Measurements from ENCODE around the gene ARPC2.

Gene ARPC2

DNA sequence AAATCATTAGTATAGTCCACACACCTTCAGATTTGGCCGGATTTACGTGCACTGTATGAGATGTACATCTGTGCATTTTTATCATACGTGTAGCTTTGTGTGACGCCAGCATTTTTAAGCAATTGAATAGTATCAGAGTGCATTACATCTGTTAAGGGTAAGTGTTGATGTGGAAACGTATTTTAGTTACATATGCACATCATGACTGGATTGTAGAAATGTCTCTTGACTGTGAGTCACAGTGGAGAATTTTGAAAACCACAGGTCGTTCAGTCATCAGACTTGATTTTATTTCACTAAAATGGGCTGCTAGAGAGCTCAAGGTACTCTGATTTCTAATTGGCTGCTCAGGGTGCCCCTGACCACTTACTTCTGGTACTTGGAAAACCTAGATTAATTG, 38.5 kb downstream of the ARPC2 start:
- no peak for DNase-seq

DNA sequence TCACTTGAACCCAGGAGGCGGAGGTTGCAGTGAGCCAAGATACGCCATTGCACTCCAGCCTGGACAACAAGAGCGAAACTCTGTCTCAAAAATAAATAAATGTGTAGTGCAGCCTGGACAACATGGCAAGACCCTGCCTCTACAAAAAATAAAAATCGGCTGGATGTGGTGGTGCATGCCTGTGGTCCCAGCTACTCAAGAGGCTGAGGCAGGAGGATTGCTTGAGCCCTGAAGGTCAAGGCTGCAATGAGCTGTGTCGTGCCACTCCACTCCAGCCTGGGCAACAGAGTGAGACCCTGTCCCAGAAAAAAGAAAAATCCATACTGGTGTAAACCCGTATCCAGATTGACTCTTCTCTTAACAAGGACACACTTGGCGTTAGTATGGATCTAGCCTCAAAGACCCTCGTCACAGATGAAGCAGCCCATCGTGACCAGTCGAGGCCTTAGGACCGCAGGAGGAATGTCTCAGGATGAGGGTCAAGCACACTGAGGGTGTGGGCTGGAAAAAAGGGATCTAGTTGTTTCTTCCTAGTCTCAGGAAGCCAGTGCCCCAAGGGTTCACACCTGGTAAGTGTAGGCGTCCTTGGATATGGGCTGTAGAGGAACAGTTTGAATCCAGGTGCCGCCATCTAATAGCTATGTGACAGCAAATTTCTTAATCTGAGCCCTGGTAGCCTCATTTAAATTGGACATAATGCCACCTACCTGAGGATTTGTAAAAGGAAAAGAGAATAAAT, 39.8 kb downstream of the ARPC2 start:
- no peak for DNase-seq

DNA sequence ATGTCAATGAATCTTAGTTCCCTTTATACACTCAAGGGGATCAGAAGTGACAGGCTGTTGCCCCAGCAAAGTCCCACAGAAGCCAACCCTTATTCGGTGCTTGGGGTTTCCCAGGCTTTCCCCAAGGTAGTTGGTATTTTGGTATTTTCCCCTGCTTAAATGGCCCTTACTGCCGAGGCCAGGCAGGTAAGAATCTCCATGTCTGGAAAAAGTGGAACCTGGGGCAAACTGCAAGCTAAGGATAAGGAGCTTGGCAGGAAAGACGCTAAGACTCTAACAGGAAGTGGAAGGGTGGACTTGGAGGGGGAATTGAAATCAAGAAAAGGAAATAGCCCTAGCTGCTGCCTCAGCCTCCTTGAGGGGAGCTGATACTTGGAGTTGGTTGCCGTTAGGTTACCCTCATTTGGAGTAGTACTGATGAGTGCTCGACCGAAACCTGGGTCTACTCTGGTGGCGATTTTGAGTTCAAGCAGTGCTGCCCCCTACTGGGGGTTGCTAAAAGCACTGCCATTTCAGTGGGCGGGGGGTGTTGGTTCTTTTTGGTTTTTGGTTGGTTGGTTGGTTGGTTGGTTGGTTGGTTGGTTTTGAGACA, 40.5 kb downstream of the ARPC2 start:
- DNase-seq: peak; percentile 83

DNA sequence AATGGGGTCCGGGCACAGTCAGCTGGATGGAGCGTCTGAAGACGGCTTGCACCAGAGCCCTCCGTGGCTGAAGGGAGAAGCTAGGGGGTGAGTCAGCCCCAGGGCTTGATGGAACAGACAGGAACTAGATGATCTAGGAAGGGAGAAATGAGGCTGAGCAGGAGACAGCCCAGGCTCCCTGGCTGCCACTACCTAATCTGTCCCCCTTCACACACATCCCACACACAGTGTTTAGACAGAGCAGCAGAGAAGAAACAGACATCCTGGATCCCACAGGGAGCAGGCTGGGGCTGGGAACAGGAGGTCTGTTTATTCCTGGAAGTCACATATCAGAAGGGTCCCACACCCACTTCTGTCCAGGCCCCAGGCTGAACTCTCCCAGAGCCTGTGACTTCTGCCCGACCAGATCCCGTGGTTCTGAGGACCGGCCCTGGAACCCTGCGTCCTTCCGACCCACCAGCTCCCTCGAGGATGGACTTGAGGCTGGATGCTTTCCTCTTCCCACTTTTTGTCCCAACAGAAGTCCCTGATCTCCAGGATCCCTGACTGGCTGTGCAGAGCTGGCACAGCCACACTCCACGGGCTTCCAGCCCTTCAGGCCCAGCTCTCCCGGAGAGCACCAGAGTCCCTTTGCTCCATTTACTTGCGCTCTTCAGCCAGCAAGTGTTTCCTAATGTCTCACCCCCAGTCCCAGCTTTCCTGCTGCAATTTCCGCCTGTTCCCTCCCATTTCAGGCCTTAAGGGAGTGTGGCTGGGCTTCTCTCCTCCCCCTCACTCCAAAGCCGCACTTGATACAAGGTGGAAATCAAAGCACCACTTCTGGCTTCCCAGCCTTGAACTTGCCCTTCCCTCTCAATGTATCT, 42.3 kb downstream of the ARPC2 start:
- DNase-seq: no peak

DNA sequence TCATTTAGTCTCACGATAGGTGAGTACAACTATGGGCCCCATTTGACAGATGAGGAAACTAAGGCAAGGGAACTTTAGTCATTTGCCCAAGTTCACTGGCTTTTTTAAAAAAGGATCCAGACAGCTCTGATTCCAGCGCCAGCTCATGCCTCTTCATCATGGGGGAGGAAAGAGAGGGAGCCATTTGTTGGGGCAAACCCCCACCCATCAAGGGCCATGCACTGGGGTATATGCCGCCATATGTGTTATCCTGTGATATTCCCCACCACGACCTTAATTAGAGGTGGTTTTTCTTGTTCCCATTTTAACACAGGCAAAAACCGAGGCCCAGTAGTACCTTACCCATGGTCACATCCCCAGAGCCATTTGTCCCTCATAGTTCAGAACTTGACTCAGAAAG, 43.2 kb downstream of the ARPC2 start:
- no peak for DNase-seq

DNA sequence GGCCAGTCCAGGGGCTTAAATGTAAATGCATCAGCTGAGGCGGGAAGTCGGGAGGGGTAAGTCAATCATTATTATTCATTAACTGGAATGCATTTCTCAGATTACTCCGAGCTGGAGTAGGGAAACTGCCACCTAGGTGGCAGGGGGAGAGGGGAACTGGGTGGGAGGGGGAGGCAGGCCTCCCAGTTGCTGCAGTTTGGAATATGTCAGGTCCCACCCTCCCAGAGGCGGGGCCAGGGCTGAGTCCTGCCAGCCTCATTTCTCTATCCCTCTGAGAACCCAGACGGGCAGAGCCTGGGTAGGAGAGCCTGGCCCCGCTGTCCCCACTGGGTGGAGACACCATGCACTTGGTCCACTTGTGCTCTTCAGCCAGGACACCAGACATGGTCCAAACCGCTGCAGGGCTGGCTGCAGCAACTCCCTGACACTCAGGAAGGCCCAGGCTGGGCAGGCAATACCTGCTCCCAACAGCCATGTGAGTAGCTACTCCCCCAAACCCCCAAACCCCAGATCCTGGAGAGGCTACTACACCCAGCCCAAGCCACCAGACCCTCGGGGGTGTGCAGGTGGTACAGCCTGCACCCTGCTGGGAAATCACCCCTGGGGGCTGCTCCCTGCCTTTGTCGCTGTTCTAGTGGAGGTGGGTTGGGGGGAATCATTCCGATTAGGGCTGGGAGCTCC, 43.9 kb downstream of the ARPC2 start, which contains the start of gene GPBAR1:
GPBAR1 (plus strand) TSS at position 274 of the 681 bp plus-strand sequence. CDS start 1,710 bp downstream, outside the sequence.
- DNase-seq: no peak

DNA sequence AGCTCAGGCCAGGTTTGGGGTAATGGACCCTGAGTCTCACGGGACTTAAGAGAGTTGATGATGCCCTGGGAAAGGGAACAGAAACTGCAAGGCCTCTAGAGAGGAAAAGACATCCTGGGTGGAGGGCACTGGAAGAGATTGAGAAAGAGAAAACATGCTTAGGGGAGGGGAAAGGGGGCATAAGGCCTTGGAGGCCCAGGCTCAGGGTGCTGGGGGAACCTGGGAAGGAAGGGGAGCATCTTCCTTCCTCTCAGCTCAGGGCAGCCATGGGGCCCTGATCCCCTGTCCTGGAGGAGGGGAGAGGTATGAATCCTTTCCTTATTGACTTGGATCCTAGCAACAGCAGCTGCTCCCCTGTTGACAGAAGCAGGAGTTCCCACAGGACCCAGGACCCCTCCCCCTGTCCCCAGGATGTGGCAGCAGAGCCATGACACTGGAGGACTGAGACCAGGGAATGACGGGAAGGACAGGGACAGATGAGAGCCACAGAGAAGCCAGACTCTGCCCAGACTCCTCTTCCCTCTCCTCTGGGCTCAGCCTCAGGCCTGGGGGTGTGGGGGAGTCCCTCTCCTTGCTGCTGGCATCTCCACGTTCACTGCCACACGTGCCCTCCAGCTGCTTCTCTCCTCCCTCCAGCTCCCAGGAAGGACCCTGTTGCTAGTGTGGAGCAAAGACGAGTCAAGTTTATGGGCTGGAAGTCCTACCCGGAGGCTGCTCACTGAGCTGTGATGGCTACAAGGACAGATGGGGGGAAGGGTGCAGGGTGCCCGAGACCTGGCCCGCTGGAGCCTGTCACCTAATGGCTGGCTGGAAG, 44.6 kb downstream of the ARPC2 start:
- no peak for DNase-seq

DNA sequence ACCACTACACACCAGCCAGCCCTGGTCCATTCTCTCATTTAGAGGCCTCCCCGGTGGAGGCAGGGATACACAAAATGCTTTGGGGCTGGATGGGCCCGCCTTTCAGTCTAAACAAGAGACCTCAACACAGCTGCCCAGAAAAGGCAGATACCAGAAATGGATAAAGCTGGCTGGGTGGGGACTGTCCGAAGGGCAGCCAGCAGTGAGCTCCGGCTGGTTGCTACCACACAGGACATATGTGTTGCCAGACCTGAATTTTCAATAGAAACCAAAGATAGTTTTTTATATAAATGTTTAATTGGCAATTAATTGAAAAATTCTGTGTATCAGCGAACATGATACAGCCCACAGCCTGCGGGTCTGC, 45.2 kb downstream of the ARPC2 start:
- no peak for DNase-seq

DNA sequence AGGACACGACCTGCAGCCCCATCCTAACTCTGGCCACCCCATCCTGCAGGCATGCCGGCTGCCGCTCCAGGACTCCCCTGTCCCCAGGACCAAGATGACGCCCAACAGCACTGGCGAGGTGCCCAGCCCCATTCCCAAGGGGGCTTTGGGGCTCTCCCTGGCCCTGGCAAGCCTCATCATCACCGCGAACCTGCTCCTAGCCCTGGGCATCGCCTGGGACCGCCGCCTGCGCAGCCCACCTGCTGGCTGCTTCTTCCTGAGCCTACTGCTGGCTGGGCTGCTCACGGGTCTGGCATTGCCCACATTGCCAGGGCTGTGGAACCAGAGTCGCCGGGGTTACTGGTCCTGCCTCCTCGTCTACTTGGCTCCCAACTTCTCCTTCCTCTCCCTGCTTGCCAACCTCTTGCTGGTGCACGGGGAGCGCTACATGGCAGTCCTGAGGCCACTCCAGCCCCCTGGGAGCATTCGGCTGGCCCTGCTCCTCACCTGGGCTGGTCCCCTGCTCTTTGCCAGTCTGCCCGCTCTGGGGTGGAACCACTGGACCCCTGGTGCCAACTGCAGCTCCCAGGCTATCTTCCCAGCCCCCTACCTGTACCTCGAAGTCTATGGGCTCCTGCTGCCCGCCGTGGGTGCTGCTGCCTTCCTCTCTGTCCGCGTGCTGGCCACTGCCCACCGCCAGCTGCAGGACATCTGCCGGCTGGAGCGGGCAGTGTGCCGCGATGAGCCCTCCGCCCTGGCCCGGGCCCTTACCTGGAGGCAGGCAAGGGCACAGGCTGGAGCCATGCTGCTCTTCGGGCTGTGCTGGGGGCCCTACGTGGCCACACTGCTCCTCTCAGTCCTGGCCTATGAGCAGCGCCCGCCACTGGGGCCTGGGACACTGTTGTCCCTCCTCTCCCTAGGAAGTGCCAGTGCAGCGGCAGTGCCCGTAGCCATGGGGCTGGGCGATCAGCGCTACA, 45.9 kb downstream of the ARPC2 start:
- DNase-seq: no peak

DNA sequence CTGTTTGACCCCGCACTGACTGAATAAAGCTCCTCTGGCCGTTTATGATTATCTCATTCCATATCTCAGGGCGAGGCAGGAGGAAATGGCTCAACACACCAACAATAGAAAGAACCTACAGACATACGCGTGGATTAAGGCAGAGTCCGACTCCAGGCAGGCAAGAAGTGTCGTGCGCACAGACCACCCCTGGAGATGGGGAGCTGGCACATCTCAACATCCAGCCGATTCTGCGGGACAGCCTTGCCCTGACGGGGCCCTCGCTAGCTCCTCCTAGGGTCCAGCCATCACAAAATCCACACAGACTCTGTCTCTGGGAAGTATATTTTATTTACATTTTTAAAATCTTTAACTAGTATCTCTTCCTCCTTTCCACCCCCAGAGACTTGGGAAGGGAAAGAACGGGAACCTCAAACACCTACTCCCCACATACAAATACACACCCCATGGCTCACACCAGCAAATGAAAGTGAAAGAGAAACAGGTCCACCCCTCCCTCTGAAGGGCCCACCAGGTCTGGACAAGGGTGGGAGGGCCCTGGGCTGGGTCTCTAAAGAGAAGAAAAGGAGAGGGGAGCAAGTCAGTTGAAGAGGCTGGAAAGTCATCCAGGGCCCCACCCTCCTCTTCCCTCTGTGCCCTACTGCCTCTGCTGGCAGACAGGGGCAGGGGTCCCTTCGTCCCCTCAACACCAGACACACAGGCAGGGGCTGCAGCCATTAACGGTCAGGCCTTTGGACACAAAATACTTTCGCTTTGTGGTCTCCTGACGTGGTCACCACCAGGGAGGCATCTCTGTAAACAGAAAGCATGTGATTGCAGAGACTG, 47.0 kb downstream of the ARPC2 start:
- no peak for DNase-seq

DNA sequence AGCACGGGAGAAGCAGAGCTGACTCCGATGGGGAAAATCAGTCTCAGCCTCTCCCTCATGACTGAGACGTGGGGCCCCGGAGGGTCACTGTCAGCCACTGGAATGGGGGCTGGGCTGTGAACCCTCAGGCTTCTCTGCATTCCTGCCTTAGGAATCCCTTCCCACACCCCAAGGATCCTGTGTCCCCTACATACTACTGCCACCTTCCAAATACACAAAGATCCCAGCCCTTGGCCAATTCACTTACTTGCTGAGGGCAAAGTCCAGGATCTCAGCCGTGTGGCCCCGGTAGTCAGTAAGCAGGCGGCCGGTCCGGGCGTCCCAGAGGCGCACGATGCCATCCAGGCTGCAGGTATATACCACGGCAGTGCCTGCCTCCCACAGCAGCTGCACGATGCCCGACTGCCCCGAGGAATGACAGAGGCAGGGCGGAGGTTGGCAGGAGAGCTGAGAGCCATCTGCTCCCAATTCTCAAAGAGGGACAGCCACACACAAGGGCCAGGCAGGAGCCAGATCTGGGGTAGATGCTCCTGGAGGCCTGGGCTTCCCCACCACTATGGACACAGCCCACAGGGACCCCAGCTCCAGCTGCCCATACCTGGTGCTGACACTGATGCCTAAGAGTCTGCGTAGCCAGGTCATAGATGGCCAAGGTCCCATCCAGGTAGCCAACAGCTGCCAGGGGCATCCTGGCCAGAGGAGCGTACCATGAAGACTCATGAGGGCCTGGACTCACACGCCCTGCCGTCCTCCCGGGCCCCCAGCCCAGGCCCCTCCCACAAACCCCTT, 48.0 kb downstream of the ARPC2 start:
- DNase-seq: no peak

DNA sequence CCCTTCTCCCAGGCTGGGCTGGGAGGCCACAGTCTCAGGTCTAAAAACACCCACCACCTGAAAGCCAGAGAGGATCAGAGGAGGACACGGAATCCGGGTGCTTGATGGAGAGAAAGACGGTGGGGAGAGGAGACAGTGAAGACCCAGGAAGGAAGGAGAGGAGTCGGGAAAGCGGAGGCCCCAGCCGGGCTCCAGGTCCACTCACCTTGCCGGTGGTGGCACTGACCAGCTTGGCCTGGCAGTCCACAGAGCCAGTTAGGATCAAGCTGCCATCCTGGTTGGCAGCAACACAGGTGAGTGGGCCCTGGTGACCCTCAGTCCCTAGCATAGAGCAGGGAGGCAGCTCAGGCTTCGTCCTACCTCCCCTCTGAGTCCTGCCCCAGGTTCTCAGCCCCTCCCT, 48.6 kb downstream of the ARPC2 start:
- no peak for DNase-seq

DNA sequence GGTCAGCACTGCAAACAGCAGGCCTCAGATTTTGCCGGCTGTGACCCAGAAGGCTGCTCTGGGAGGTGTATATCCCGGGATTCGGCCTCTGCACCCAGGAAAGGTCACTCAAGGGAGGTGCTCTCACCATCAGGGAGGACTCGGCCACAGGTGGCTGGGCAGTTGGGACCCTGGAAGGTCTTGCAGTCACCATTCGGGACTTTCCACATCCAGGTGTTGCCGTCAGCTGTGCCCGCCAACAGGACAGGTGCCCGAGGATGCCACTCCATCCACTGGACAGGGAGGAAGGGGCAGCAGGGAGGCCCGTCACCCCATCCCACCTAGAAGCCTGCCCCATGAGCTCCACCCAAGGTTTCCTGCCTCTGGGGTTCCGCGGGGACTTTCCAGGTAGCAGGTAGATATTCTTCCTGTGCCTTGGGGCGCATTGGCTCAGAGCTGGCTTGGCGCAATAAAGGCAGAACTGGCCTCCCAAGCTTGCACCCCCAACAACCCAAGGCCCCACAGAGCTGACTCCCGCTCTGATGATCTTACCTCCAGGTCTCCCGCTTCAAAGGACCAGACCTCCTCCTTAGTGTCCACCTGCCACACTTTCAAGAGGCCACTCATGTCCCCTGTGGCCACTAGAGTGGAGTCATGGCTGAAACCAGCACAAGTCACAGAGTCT, 49.5 kb downstream of the ARPC2 start:
- no peak for DNase-seq

DNA sequence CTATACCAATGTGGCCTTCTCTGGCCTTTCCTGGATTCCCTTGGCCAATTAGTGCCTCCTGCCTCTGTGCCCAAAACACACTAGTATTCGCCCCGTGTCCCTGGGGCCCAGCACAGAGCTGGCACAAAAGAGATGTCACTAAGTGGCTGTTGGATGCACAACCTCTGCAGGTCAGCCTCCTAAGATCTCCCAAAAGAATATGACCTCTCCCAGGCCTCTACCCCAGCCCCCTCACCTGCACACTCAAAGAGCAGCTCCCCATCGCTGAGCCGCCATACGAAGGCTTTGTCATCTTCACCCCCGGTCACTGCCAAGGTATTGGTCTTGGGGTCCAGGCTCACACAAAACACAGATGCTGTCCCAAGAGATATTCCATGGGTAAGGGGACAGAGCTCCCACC, 50.3 kb downstream of the ARPC2 start:
- DNase-seq: no peak

DNA sequence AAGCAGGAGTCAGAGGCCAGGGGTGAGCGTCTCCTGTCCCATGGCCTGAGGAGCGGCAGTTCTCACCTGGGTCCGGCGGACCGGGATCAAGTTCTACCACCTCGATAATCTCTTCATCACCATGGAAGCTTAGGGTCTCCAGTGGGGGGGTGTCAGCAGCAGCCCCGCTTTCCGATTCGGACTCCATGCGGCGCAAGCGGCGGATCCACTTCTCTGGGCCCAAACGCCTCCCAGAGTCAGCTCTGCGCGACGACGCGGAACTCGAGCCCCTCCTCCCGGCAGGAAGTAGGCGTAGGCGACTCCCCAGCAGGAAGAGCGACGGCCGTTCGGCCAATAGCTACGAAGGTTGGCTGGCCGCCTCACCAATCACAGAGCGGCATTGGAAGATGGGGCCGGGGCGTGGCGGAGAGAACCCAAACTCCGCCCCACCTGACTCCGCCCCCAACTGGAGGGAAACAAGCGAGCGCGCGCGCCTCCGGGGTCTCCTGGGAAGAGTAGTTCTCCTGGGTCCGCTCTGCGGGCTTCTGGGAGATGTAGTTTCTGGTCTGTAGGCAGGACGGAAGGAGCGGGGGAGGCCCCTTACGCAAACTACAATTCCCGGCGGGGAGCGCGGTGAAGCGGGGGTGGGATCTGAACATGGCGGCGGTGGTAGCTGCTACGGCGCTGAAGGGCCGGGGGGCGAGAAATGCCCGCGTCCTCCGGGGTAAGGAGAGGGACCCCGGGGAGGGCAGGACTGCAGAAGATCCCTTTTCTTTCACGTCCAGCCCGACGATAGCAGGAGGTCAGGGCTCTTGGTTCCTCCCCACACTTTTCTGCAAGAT, 53.1 kb downstream of the ARPC2 start, which contains the start of the genes AAMP and PNKD:
AAMP (minus strand) TSS at position 238 of the 821 bp plus-strand sequence; CDS start at position 187, 51 bp downstream.
PNKD (plus strand) TSS at position 620 of the 821 bp plus-strand sequence; CDS start at position 637, 17 bp downstream.
- peak; percentile 100 for DNase-seq

DNA sequence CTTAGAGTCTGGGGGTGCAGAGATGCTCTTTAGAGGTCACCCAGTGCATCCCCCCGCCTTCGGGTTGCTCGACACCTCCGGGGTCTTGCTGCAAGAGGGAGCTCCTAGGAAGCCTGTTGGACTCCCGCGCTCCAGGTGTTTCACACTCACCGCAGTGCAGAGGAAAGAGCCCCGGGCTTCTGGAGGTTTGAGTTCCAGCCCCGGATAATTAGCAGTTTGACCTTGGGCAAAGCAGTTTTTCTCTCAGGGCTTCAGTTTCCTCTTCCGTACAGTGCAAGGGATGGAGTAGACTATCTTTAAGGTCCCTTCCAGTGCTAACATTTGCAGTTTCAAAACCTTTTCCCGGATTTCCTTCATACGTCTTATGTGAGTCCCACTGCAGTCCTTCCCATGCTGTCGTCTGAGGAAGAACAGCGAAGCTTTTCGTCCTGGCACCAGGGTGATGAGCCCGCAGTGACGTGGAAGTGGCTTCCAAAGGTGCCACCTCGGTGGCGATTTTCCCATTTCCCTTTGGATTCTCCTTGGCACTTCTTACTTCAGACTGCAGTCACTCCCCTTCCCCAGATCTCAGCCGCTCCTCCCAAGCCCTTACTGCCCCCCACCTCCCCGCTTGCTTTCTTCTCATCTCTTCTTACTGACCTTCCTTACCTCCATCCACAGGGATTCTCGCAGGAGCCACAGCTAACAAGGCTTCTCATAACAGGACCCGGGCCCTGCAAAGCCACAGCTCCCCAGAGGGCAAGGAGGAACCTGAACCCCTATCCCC, 53.9 kb downstream of the ARPC2 start:
- DNase-seq: no peak

DNA sequence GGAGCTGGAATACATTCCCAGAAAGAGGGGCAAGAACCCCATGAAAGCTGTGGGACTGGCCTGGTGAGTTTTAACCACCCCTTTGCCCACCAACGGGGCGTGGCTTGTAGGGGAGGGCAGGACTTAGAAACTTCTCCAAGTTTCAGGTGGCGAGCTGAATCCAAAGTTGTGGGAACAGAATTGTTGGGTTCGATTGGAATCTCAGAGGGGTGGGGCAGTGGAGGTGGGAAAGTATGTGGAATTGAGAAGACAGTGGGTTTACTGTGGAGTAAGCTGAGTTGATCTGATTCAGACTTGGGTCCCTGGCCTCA, 54.5 kb downstream of the ARPC2 start:
- no peak for DNase-seq
